H9 (cell line): ENCODE data around the gene CPXM1. TPM values are rescaled to one million over a fixed set of nuclear protein-coding genes. Genes with fewer than 3 reads are reported as not detected.
A peak's percentile ranks its signal among the peaks of the same experiment; 100 is the strongest.

Source experiments
- DNase-seq: peaks from one replicate; pipeline ENCODE4 v3.0.0-alpha.2; 2017
- H2AFZ ChIP-seq: one replicate; pipeline ENCODE4 v1.6.1; 2013; ENCODE audit warnings: mild to moderate bottlenecking, low read length, control low read depth, moderate library complexity
- H2AK5ac ChIP-seq: 2 replicates; pipeline ENCODE4 v1.6.1; 2013; ENCODE audit warnings: low read length, control low read depth, mixed read lengths; ENCODE audit not compliant: insufficient read length
- H2BK120ac ChIP-seq: one replicate; pipeline ENCODE4 v1.6.1; 2013; ENCODE audit warnings: low read depth, mild to moderate bottlenecking, low read length, control low read depth, inconsistent platforms; ENCODE audit not compliant: poor library complexity, severe bottlenecking
- H2BK12ac ChIP-seq: 2 replicates; pipeline ENCODE4 v1.6.1; 2013; ENCODE audit warnings: low read length, control low read depth, mixed read lengths, low read depth; ENCODE audit not compliant: insufficient read length
- H2BK15ac ChIP-seq: 2 replicates; pipeline ENCODE4 v1.6.1; 2013; ENCODE audit warnings: low read depth, low read length, control low read depth
- H2BK20ac ChIP-seq: one replicate; pipeline ENCODE4 v1.6.1; 2013; ENCODE audit warnings: low read depth, mild to moderate bottlenecking, low read length, control low read depth, inconsistent platforms; ENCODE audit not compliant: poor library complexity, severe bottlenecking
- H2BK5ac ChIP-seq: 2 replicates; pipeline ENCODE4 v1.6.1; 2013; ENCODE audit warnings: low read length, control low read depth, mixed read lengths; ENCODE audit not compliant: insufficient read length
- H3K14ac ChIP-seq: 2 replicates; pipeline ENCODE4 v1.6.1; 2013; ENCODE audit warnings: low read length, control low read depth; ENCODE audit not compliant: insufficient read depth
- H3K18ac ChIP-seq: 2 replicates; pipeline ENCODE4 v1.6.1; 2013; ENCODE audit warnings: low read depth, mild to moderate bottlenecking, mixed read lengths, low read length, control low read depth; ENCODE audit not compliant: insufficient read length
- H3K23ac ChIP-seq: 2 replicates; pipeline ENCODE4 v1.6.1; 2013; ENCODE audit warnings: low read length, control low read depth, mixed read lengths, low read depth; ENCODE audit not compliant: insufficient read length
- H3K23me2 ChIP-seq: 2 replicates; pipeline ENCODE4 v1.6.1; 2013; ENCODE audit warnings: low read depth, mild to moderate bottlenecking, mixed read lengths, low read length, control low read depth; ENCODE audit not compliant: insufficient read length, poor library complexity, severe bottlenecking
- H3K27ac ChIP-seq: 2 replicates; pipeline ENCODE4 v1.5.1; 2013; ENCODE audit warnings: low read length, control low read depth, mixed read lengths, low read depth; ENCODE audit not compliant: insufficient read length
- H3K27me3 ChIP-seq: 2 replicates; pipeline ENCODE4 v1.6.1; 2013; ENCODE audit warnings: low read length, control low read depth, inconsistent platforms; ENCODE audit not compliant: insufficient read depth
- H3K4ac ChIP-seq: 2 replicates; pipeline ENCODE4 v1.6.1; 2013; ENCODE audit warnings: low read depth, mild to moderate bottlenecking, control low read depth, inconsistent platforms, low read length, moderate library complexity
- H3K4me1 ChIP-seq: 2 replicates; pipeline ENCODE4 v1.6.1; 2013; ENCODE audit warnings: low read length, control low read depth, inconsistent platforms; ENCODE audit not compliant: insufficient read depth
- H3K4me2 ChIP-seq: 2 replicates; pipeline ENCODE4 v1.6.1; 2013; ENCODE audit warnings: low read length, control low read depth, mixed read lengths; ENCODE audit not compliant: insufficient read length, insufficient read depth
- H3K56ac ChIP-seq: 2 replicates; pipeline ENCODE4 v1.6.1; 2013; ENCODE audit warnings: low read depth, mild to moderate bottlenecking, mixed read lengths, low read length, control low read depth; ENCODE audit not compliant: insufficient read length
- H3K79me1 ChIP-seq: 2 replicates; pipeline ENCODE4 v1.6.1; 2013; ENCODE audit warnings: low read depth, mild to moderate bottlenecking, moderate library complexity, low read length, control low read depth, inconsistent platforms; ENCODE audit not compliant: insufficient read depth, poor library complexity, severe bottlenecking
- H3K79me2 ChIP-seq: 2 replicates; pipeline ENCODE4 v1.6.1; 2013; ENCODE audit warnings: low read length, control low read depth, inconsistent platforms; ENCODE audit not compliant: insufficient read depth
- H3K9ac ChIP-seq: 2 replicates; pipeline ENCODE4 v1.6.1; 2013; ENCODE audit warnings: low read length, control low read depth, mixed read lengths; ENCODE audit not compliant: insufficient read length; ENCODE audit errors: extremely low read depth
- H3K9me3 ChIP-seq: one replicate; pipeline ENCODE4 v1.6.1; 2013; ENCODE audit warnings: low read depth, low read length, inconsistent platforms; ENCODE audit not compliant: control insufficient read depth
- H3T11ph ChIP-seq: one replicate; pipeline ENCODE4 v1.6.1; 2013; ENCODE audit warnings: mild to moderate bottlenecking, low read length, control low read depth, inconsistent platforms
- H4K20me1 ChIP-seq: one replicate; pipeline ENCODE4 v1.6.1; 2013; ENCODE audit not compliant: control insufficient read depth, insufficient read length, insufficient read depth
- H4K5ac ChIP-seq: 2 replicates; pipeline ENCODE4 v1.6.1; 2013; ENCODE audit warnings: low read depth, mild to moderate bottlenecking, mixed read lengths, low read length, control low read depth; ENCODE audit not compliant: insufficient read length
- H4K8ac ChIP-seq: replicated peaks from 2 replicates; pipeline ENCODE4 v1.6.1; 2013; ENCODE audit warnings: low read length, control low read depth, mixed read lengths, low read depth; ENCODE audit not compliant: insufficient read length
- H4K91ac ChIP-seq: 2 replicates; pipeline ENCODE4 v1.6.1; 2013; ENCODE audit warnings: low read depth, mild to moderate bottlenecking, moderate library complexity, mixed read lengths, low read length, control low read depth; ENCODE audit not compliant: insufficient read length
- H3K27ac Mint-ChIP-seq, 3 experiments: 2 replicates in 2 of 3; 3 replicates in 1 of 3; pipeline ENCODE4 v1.8.0; 2020 to 2021; ENCODE audit warnings: mixed read lengths in 3 of 3, mild to moderate bottlenecking in 1 of 3, moderate library complexity in 1 of 3
- H3K27me3 Mint-ChIP-seq: 2 replicates; pipeline ENCODE4 v1.8.0; 2021; ENCODE audit warnings: low read depth, mild to moderate bottlenecking, moderate library complexity, mixed read lengths
- H3K36me3 Mint-ChIP-seq, 3 experiments: 2 replicates in 2 of 3; 3 replicates in 1 of 3; pipeline ENCODE4 v1.8.0; 2020 to 2021; ENCODE audit warnings: low read depth in 3 of 3, mixed read lengths in 3 of 3; ENCODE audit not compliant: insufficient read depth in 1 of 3
- H3K4me1 Mint-ChIP-seq, 2 experiments: 2 replicates each; pipeline ENCODE4 v1.8.0; 2020; ENCODE audit warnings: mixed read lengths in 2 of 2
- H3K4me3 Mint-ChIP-seq, 2 experiments: 2 replicates in 1 of 2; 3 replicates in 1 of 2; pipeline ENCODE4 v1.8.0; 2020 to 2021; ENCODE audit warnings: mild to moderate bottlenecking in 2 of 2, mixed read lengths in 2 of 2, moderate library complexity in 1 of 2
- H3K9me3 Mint-ChIP-seq, 2 experiments: 2 replicates in 1 of 2; 3 replicates in 1 of 2; pipeline ENCODE4 v1.8.0; 2020; ENCODE audit warnings: mild to moderate bottlenecking in 2 of 2, mixed read lengths in 2 of 2, moderate library complexity in 1 of 2
- CTCF ChIP-seq: fragments of 200-600 bp; sonication (generic); conservative IDR thresholded peaks from 3 replicates; pipeline ENCODE4 v1.8.0; 2021; ENCODE audit warnings: antibody characterized with exemption, mild to moderate bottlenecking
- WGBS: extraction: QIAGEN DNeasy Blood & Tissue Kit; methylation state at CpG from one replicate; pipeline ENCODE4 v1.1.7; 2013; ENCODE audit warnings: missing lambda C conversion rate, low lambda C conversion rate, mixed read lengths; ENCODE audit not compliant: insufficient read length; ENCODE audit errors: extremely low coverage; 5-methylcytosine and 5-hydroxymethylcytosine counted together
- total RNA-seq: library from RNA; stranded (reverse); gene quantifications from 2 replicates; pipeline ENCODE4 v1.2.1, GENCODE V29; 2021

The CPXM1 gene
- total RNA-seq, 1 experiment from 2014 or later: 69.0 TPM

GRCh38 chr20:2798095-2798805 lies 2.2 kb downstream of the CPXM1 start:
- no peak overlapping the region for H3K4ac ChIP-seq
- H3K9me3 ChIP-seq: no peaks in the 10 kb centered on the region
- no peak overlapping the region for H3T11ph ChIP-seq
- no peak overlapping the region for H4K8ac ChIP-seq
- no peak overlapping the region for H2BK12ac ChIP-seq
- no peaks in the 10 kb centered on the region; a peak in 1 of 5 replicates for H3K9me3 Mint-ChIP-seq
- H2BK5ac ChIP-seq: no peak overlapping the region
- no CpG with 5 or more reads among the region's 19 CpGs for WGBS
- H3K27ac ChIP-seq: no peak overlapping the region
- no peak overlapping the region for H4K5ac ChIP-seq
- no peak overlapping the region; a peak in 2 of 7 replicates for H3K27ac Mint-ChIP-seq
- H2AK5ac ChIP-seq: no peak overlapping the region
- H3K23me2 ChIP-seq: peaks cover 7% of the 10 kb centered on the region
- no peak overlapping the region for H2BK120ac ChIP-seq
- no peak overlapping the region for H3K56ac ChIP-seq
- no peaks in the 10 kb centered on the region for H3K79me2 ChIP-seq
- no peak overlapping the region for H3K9ac ChIP-seq
- H2BK15ac ChIP-seq: no peak overlapping the region
- no peaks in the 10 kb centered on the region for H4K20me1 ChIP-seq
- H3K27me3 Mint-ChIP-seq: peaks cover 21% of the 10 kb centered on the region
- H3K27me3 ChIP-seq: peaks cover 12% of the 10 kb centered on the region; the same call in 1 of the 2 replicates
- no peak overlapping the region for H2BK20ac ChIP-seq
- no peak overlapping the region for H2AFZ ChIP-seq
- H3K36me3 Mint-ChIP-seq: peaks cover 23 to 66% (median 38%) of the 10 kb centered on the region in 3 experiments
- H3K23ac ChIP-seq: no peak overlapping the region
- H3K14ac ChIP-seq: no peak overlapping the region
- H3K4me1 Mint-ChIP-seq: peaks cover 25 to 29% of the 10 kb centered on the region in 2 experiments
- H4K91ac ChIP-seq: no peak overlapping the region
- peak overlapping the region in 1 of 2 experiments; percentile 59; a peak in 2 of 5 replicates for H3K4me3 Mint-ChIP-seq
- no peaks in the 10 kb centered on the region for H3K79me1 ChIP-seq
- no peak overlapping the region for H3K18ac ChIP-seq
- no peaks in the 10 kb centered on the region; the same call in 1 of the 2 replicates for H3K4me1 ChIP-seq
- TF ChIP-seq CTCF: no peak
- H3K4me2 ChIP-seq: no peak overlapping the region
- DNase-seq: no peak
